ENCODE data around the gene MADD. TPM values are rescaled to one million over a fixed set of nuclear protein-coding genes. Genes with fewer than 3 reads are reported as not detected.

The MADD gene
- total RNA-seq, 3 donors from 2014 or later: 43.3 to 56.5 (median 46.6) TPM

DNA sequence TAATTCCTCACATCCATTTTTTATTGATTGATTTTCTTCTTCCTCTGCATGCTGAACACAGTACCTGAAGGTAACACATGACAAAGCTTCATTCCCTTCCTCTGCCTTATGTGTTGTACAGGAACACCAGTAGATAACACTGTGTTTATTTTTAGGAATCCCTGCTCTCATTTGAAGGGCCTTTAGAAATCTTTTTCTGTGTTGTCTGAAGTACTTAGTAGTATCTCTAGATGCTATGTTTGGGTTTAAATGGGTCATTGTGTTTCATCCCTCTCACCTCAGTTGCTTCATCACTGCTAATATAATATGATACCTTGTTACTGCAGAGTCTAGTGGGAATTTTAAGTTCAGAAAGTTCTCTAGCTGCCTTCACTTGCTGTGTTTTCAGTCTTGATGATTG, 10.2 kb downstream of the MADD start:
- Histone ChIP-seq H3K27me3 (no peaks in the 10 kb centered on the region), H3K4me1 (no peaks in the 10 kb centered on the region), H3K27ac (no peak overlapping the region), H3K36me3 (peaks cover 37% of the 10 kb centered on the region), H3K9me3 (no peaks in the 10 kb centered on the region), H3K4me3 (no peak overlapping the region)
- intact Hi-C loops (cut with DNase I; ENCODE audit: low total_unique reads): no loop called here
- no peak for DNase-seq (ENCODE audit: low spot score in 2 of 2)
- TF ChIP-seq POLR2A (IDR thresholded peaks at IDR 0.05): no peak
- TF ChIP-seq POLR2AphosphoS5 (IDR thresholded peaks at IDR 0.05): no peak
- TF ChIP-seq CTCF (IDR thresholded peaks at IDR 0.05): no peak

DNA sequence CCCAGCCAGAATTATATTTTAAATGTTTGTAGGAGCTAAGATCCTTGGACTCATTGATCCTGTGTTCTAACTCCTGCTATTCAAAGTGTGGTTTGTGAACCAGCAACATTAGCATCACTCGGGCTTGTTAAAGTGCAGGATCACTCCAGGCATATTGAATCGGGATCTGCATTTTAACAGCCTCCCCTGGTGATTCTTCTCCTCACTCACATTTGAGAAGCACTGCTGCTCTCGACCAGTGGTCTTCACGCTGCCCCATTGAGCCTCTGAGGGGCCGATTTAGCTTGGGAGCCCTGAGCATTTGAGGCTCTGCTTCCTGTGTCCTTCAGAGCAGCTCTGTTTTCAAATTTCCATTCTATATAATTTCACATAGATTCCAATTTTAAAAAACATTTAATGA, 10.9 kb downstream of the MADD start:
- Histone ChIP-seq H3K36me3 (peaks cover 38% of the 10 kb centered on the region), H3K4me1 (no peaks in the 10 kb centered on the region), H3K4me3 (no peak overlapping the region), H3K9me3 (no peaks in the 10 kb centered on the region), H3K27me3 (no peaks in the 10 kb centered on the region), H3K27ac (no peak overlapping the region)
- DNase-seq (ENCODE audit: low spot score in 2 of 2): no peak
- no peak for TF ChIP-seq POLR2AphosphoS5 (IDR thresholded peaks at IDR 0.05)
- no peak for TF ChIP-seq CTCF (IDR thresholded peaks at IDR 0.05)
- TF ChIP-seq POLR2A (IDR thresholded peaks at IDR 0.05): no peak
- intact Hi-C loops (cut with DNase I; ENCODE audit: low total_unique reads): no loop called here

DNA sequence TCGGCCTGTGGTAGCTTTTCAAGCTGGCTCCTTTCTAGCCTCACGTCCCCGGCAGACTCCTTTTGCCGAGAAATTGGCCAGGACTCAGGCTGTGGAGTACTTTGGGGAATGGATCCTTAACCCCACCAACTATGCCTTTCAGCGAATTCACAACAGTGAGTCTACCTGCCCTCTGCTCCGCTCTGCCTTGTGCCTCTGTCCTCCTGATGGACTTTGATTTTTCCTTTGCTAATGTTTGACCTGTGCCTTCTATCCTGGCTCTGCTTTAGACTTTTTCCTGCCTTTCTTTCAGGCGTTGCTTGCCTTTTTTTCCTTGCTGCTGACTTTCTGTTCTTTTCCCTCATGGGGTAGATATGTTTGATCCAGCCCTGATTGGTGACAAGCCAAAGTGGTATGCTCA, 12.5 kb downstream of the MADD start:
- H3K9me3 ChIP-seq: no peaks in the 10 kb centered on the region
- no peak for DNase-seq (ENCODE audit: low spot score in 2 of 2)
- no peaks in the 10 kb centered on the region for H3K27me3 ChIP-seq
- no peaks in the 10 kb centered on the region for H3K4me1 ChIP-seq
- H3K4me3 ChIP-seq: no peak overlapping the region
- intact Hi-C loops (cut with DNase I; ENCODE audit: low total_unique reads): no loop called here
- TF ChIP-seq CTCF (IDR thresholded peaks at IDR 0.05) (no peak), POLR2AphosphoS5 (IDR thresholded peaks at IDR 0.05) (no peak), POLR2A (IDR thresholded peaks at IDR 0.05) (no peak)
- peaks cover 43% of the 10 kb centered on the region for H3K36me3 ChIP-seq
- H3K27ac ChIP-seq: no peak overlapping the region

- H3K36me3 ChIP-seq: peaks cover 33% of the 10 kb centered on the region
Measured at GRCh38 chr11:47284151-47284550, 14.2 kb downstream of the MADD start.

More at GRCh38 chr11:47284151-47284550, 14.2 kb downstream of the MADD start:
- H3K9me3 ChIP-seq: no peaks in the 10 kb centered on the region
- no peaks in the 10 kb centered on the region for H3K4me1 ChIP-seq
- intact Hi-C loops (cut with DNase I; ENCODE audit: low total_unique reads): no loop called here
- H3K27me3 ChIP-seq: no peaks in the 10 kb centered on the region
- H3K27ac ChIP-seq: no peak overlapping the region
- no peak overlapping the region for H3K4me3 ChIP-seq
- TF ChIP-seq CTCF (IDR thresholded peaks at IDR 0.05): no peak
- no peak for TF ChIP-seq POLR2A (IDR thresholded peaks at IDR 0.05)
- TF ChIP-seq POLR2AphosphoS5 (IDR thresholded peaks at IDR 0.05): no peak
- no peak for DNase-seq (ENCODE audit: low spot score in 2 of 2)
